DMS153 treated with DMSO at 0.1 percent for 48 hours (cell line): ENCODE measurements around the gene ALCAM.

Experiments used
- DNase-seq: peaks from one replicate; lab custom pipeline; 2025; ENCODE audit not compliant: unreplicated experiment; lab: John Stamatoyannopoulos, UW

The ALCAM gene

GRCh38 chr3:105355408-105356061 lies 11.2 kb upstream of the ALCAM start:
- no peak for DNase-seq

GRCh38 chr3:105356396-105356795 lies 10.3 kb upstream of the ALCAM start:
- DNase-seq, result no peak

GRCh38 chr3:105356988-105357387 lies 9.7 kb upstream of the ALCAM start:
- DNase-seq, result no peak

- no peak for DNase-seq
Observed at GRCh38 chr3:105359098-105359762, 7.5 kb upstream of the ALCAM start.

- DNase-seq, result no peak
Observed at GRCh38 chr3:105360003-105360402, 6.7 kb upstream of the ALCAM start.

GRCh38 chr3:105362021-105362665 lies 4.6 kb upstream of the ALCAM start:
- DNase-seq, result no peak

- DNase-seq, result no peak
Observed at GRCh38 chr3:105364128-105364527, 2.6 kb upstream of the ALCAM start.

GRCh38 chr3:105365081-105365390 lies 1.7 kb upstream of the ALCAM start:
- DNase-seq, result no peak

GRCh38 chr3:105365391-105366325 lies 1.1 kb upstream of the ALCAM start:
- DNase-seq, result peak; percentile 45

- DNase-seq, result no peak
Observed at GRCh38 chr3:105367063-105367405, 325 bp downstream of the ALCAM start.

- peak; percentile 52 for DNase-seq
Observed at GRCh38 chr3:105367406-105368213, 901 bp downstream of the ALCAM start.

- peak; percentile 56 for DNase-seq
Observed at GRCh38 chr3:105368566-105369499, 2.1 kb downstream of the ALCAM start.

GRCh38 chr3:105369500-105370371 lies 3.0 kb downstream of the ALCAM start:
- peak; percentile 70 for DNase-seq

GRCh38 chr3:105373383-105373782 lies 6.7 kb downstream of the ALCAM start:
- no peak for DNase-seq

GRCh38 chr3:105375750-105376511 lies 9.2 kb downstream of the ALCAM start:
- no peak for DNase-seq

GRCh38 chr3:105377716-105378115 lies 11.0 kb downstream of the ALCAM start:
- no peak for DNase-seq

GRCh38 chr3:105385179-105385578 lies 18.5 kb downstream of the ALCAM start:
- DNase-seq, result no peak
